NCI-H1092 (cell line): Measurements from ENCODE around the gene ALPG.
"Not testable (repeated sequence)": the region's sequence is repeated elsewhere in the genome, so short reads cannot be mapped to it uniquely, and the experiment has no call there.

Experiments
- DNase-seq: peaks from one replicate; lab custom pipeline; 2025; lab: John Stamatoyannopoulos, UW

Gene ALPG

DNA sequence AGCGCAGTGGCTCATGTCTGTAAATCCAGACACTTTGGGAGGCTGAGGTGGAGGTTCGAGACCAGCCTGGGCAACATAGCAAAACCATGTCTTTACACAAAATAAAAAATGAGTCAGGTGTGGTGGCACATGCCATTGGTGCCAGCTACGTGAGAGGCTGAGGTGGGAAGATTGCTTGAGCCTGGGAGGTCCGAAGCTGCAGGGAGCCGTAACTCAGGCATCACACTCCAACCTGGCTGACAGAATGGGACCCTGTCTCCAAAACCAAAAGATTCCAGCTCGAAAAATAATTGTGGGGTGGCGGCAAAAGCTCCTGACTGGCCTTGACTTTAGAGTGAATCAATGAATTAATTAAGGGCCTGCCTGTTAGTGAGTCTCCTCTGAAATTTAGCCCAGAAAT lies 29.3 kb upstream of the ALPG start:
- DNase-seq, result no peak

DNA sequence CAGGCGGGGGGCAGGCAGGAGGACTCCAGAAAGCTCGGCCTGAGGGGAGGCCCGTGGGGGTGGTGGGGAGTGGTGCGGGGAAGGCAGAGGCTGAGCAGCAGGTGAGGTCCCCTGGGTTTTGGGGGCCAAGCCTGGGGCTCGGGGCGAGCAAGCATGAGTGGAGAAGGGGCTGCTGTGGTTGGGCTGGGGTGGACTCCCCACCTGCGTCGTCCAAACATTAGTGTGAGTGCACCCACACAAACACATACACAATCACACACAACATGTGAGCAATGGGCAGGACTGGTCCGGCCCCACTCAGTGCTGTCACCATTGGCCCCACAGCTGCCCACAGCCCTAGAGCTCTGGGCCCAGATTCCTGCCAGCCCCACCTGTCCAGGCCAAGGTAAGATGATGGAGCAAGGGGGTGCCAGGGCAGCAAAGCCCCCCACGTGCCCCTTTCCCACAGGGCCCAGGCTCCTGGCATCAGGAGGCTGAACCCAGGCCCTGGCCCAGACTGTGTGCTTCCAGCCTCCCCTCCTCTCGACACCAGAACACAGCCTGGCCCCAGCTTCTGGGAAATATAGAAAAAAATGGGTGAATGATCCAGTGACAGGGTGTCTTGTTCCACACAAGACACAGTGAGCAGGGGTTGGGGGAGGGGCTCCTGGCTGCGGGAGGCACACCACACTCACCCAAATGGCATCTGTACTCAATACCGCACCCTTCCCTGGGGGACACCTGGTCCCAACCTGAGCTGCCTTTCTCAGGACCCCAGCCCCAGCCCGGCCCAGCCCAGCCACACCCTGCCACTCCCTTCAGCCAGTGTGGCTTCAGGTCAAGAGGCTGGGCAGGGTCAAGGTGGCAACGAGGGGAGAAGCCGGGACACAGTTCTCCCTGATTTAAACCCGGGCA lies 28.6 kb upstream of the ALPG start:
- DNase-seq, result no peak

DNA sequence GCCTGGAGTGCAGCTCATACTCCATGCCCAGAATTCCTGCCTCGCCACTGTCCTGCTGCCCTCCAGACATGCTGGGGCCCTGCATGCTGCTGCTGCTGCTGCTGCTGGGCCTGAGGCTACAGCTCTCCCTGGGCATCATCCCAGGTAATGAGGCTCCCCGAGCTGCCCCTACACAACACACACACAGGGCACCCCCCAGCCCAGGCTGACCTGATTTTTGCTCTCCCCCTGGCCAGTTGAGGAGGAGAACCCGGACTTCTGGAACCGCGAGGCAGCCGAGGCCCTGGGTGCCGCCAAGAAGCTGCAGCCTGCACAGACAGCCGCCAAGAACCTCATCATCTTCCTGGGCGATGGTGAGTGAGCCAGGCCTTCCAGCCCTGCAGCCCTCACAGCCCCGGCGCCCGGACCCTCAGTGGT lies 27.9 kb upstream of the ALPG start, which contains the start of gene ALPP:
Gene ALPP (plus strand): TSS at position 17 of the 417 bp plus-strand sequence. CDS start 52 bp downstream, at position 69.
- DNase-seq, result not testable (repeated sequence)

DNA sequence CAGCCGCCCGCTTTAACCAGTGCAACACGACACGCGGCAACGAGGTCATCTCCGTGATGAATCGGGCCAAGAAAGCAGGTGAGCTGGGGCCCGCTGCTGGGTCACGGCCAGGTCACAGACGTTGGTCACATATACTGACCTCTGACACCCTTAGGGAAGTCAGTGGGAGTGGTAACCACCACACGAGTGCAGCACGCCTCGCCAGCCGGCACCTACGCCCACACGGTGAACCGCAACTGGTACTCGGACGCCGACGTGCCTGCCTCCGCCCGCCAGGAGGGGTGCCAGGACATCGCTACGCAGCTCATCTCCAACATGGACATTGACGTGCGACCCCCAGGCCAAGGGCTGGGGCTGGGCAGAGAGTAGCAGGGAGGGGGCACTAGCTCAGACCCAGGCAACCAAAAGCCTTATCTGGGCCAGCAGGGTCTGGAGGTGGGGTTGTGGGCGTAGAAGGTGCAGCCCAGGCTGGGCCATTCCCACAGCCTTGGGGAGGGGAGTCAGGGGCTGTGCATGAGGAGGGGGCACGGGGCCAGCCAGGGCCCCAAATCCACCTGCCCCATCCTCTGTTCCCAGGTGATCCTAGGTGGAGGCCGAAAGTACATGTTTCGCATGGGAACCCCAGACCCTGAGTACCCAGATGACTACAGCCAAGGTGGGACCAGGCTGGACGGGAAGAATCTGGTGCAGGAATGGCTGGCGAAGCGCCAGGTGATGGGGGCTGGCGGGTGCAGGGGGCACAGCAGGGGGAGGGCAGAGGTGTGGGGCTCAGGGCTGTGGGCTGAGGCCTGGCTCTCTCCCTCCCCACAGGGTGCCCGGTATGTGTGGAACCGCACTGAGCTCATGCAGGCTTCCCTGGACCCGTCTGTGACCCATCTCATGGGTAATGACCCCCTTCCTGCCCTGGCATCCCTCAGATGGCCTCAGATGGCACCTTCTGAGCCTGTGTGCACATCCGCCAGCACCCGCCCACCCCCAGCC lies 26.7 kb upstream of the ALPG start:
- not testable (repeated sequence) for DNase-seq

DNA sequence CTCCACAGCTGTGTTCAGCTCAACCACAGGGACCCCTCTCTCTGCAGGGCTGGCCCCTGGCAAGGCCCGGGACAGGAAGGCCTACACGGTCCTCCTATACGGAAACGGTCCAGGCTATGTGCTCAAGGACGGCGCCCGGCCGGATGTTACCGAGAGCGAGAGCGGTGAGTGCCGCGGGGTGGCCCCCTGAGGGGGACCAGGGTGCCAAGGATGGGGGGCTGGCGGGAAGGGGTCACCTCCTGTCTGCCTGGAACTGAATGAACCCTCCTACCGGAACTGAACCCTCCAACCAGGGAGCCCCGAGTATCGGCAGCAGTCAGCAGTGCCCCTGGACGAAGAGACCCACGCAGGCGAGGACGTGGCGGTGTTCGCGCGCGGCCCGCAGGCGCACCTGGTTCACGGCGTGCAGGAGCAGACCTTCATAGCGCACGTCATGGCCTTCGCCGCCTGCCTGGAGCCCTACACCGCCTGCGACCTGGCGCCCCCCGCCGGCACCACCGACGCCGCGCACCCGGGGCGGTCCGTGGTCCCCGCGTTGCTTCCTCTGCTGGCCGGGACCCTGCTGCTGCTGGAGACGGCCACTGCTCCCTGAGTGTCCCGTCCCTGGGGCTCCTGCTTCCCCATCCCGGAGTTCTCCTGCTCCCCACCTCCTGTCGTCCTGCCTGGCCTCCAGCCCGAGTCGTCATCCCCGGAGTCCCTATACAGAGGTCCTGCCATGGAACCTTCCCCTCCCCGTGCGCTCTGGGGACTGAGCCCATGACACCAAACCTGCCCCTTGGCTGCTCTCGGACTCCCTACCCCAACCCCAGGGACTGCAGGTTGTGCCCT lies 25.2 kb upstream of the ALPG start:
- not testable (repeated sequence) for DNase-seq

DNA sequence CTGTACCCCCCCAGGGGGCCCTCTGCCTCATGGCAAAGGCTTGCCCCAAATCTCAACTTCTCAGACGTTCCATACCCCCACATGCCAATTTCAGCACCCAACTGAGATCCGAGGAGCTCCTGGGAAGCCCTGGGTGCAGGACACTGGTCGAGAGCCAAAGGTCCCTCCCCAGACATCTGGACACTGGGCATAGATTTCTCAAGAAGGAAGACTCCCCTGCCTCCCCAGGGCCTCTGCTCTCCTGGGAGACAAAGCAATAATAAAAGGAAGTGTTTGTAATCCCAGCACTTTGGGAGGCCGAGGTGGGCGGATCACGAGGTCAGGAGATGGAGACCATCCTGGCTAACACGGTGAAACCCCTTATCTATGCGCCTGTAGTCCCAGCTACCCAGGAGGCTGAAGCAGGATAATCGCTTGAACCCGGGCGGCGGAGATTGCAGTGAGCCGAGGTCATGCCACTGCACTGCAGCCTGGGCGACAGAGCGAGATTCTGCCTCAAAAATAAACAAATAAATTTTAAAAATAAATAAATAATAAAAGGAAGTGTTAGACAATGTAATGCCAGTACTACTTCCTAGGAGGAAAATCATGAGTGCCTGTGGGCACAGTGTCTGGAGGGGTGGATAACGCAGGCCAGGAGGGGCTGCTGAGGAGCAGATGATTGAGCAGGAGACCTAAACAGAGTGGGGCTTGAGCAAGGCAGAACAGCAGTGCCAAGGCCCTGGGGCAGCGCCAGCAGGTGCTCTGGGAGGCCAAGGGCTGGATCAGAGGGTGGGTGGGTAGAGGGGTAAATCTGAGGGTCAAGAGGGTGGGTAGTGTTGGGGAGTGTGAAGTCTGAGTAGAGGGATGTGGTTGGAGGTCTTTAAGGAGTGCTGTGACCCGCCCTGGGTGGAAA lies 24.1 kb upstream of the ALPG start:
- no peak for DNase-seq

DNA sequence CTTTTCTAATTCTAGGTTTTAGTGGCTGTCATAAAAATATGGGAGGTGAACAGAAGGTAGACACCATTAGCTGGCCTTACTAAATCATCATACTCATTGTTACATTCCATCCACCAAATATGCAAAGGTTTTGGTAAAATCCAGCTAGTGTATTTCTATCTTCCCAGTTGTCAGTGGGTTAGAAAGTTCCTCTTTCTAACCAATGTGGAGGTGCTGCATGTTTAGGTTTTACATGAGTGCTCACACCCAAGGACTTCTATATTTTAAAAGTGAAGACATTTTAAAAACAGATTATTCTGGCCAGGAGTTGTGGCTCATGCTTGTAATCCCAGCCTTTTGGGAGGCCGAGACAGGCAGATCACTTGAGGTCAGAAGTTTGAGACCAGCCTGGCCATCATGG lies 22.2 kb upstream of the ALPG start:
- no peak for DNase-seq

DNA sequence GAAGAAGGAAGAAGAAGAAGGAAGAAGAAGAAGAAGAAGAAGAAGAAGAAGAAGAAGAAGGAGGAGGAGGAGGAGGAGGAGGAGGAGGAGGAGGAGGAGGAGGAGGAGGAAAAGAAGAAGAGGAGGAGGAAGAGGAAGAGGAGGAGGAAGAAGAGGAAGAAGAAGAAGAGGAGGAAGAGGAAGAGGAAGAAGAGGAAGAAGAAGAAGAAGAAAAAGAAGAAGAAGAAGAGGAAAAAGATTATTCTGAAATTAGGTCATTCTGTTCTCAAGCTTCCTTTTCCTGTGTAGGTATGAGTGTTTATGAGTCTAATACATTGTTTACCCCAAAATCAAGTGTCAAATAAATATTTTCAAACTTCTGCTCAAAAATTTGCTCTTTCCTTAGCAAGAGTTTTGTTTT lies 21.6 kb upstream of the ALPG start:
- DNase-seq, result not testable (repeated sequence)

DNA sequence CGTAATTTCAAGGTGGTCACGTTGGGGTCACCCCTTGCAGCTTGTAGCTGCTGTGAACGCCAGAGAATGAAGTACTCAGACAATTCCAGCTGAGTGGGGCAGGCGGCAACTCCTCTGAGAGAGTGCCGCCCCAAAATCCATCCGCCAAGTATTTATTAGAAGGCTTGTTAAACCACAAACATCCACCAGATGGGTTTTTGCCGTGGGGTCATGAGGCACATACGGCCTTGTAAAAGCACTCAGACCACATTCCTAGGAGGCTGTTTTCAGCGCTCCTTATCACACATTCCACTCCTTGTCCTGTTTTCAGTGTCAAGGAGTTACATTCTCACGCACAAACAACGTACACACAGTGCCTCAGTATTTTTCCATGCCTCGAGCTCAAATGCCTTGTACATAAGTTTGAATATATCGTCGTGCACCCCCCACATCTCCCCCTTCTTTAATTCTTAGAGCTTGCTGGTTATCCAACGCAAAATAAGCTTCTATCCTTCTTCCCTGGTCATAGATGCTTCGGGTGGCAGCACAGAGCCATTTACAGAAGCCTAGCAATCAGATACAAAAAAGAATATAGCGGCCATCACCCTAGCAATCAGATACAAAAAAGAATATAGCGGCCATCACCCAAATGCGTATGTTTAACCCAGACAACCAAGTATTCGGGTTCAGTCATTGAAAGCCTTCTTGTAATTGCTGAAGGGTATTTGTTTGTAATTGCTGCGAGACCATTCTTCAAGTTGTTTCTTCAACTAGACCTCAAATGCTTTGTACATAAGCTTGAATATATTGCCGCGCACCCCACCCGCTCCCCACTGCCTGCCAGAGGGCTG lies 20.8 kb upstream of the ALPG start:
- DNase-seq, result no peak

DNA sequence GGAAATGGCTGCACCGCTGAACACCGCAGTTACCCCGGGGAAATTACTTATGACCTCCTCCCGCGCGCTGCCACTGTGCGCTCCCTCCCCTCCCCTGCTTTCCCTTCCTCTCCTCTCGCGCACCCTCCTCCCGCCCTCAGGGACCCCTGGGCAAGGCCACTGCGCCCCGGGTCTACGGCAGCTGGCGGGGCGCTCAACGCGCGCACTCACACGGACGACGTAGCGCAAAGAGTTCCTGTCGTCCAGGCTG lies 20.2 kb upstream of the ALPG start:
- DNase-seq, result no peak

DNA sequence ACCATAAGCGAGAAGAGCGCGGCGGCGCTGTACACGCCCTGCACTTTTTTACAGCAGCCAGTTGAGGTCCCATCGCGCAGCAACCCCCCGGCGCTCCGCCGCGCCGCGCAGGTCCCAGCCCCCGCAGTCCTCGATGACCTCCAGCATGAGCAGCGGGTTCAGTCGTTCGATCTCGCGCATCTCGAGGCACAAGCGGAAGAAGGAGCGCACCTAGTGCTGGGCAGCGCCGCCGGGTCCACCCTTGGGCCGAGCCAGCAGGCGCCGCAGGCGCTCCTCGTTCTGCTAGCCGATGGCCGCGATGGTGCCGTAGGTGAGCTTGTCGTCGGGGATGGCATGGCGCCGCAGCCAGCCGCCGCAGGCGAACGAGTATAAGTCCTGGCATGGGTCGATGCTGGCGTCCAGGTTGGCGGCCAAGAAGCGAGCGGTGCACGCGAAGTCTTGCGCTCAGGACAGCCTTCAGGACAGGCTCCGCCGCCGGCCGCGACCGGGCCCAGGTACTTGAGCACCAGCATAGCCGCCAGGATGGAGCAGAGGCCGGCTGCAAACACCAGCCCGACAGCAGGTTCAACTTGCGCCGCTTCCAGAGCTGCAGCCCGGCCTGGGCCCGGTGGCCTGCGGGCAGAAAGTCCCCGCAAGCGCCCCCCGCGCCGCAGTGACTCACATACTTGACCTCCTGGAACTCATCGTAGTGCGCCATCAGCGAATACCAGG lies 19.7 kb upstream of the ALPG start:
- DNase-seq, result no peak

DNA sequence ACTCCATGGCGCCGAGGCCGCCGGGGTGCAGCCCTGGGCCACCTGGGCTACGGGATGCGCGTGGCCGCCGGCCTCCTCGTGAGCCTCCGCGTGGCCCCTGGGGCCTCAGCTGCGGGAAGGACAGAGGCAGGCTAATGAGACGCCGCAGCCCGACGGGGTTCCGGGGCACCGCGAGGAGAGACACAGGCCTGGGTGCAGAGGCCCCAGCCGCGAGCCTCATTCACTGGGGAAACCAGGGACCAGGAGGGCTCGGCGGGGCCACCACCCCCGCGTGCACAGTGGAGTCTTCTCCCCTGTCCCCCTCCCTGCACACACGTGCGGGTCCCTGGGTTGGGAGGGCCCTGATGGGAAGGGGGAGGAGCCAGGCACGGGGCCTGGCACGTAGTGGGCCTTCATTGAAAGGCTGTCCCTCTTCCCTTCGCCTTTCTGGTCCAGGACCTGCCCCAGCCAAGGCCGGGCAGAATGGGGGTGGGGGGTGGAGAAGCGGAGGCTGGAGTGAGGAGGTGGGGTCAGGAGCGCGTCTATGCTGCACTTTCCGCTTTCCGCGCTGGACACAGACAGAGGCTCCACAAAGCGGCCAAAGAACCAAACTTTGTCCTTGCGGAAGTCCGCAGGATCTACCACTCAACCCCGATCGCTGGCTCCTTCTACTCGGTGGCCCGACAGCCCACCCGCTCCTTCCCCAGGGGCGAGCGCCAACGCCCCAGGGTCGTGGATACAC lies 19.0 kb upstream of the ALPG start:
- no peak for DNase-seq

DNA sequence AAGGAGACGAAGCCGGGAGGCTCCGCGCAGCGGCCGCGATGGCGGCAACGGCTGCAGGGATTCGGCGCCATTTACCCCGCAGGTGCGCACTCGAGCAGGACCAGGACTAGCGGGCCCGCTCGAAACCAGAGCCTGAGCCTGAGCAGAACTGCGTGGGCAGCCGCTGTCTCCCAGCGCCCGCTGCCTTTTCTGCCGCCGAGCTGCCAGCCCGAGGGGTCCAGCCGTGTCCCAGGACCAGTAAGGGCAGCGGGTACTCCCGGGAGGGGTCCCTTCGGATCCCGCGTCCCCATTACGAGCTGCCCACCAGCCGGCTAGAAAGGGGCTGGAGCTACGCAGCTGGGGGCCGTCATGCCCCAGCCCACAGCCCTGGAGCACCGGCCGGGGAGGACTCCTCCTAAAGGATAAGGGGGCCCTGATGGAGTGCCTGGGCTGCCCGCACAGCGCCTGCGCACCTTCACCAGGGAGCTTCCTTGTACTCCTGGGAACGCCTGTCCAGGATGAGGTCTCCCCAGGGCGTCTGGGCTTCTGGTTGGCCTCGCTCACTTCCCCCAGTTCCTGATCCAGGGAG lies 18.2 kb upstream of the ALPG start:
- no peak for DNase-seq

DNA sequence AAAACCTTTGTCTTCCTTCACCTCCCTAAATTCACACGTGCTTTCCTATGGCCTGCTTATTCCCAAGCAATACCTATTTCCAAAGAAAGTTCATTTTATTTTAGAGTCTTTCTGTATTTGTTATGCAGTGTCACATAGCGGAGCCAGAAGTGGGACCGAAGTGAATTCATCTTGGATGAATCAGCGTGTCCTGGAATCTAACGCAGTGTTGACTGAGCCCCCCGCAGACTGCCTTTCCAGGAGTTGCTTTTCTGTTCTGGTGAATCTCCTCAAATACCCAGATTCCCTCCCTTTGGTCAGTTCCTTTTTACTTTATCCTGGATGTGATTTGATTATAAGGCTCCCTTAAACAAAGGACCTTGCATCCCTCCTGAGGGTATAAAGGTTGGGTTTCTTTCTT lies 17.3 kb upstream of the ALPG start:
- DNase-seq, result no peak

DNA sequence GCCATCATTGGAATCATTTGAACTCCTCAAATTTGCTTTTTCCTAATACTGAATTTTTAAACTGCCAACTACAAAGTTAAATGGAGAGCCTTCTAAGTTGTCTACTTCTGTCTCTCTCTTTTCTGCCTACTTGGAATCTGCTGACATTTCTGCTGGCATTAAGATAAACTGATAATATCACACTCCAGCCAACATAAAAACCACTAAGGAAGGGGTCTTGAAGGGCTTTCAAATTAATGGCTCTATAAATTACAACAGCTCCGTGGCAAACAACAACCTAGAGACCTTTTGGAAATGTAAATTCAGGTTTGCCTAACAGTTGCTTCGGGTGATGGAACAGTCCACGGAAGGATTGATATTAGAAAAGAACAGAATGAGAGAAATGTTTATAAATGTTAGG lies 16.0 kb upstream of the ALPG start:
- no peak for DNase-seq

DNA sequence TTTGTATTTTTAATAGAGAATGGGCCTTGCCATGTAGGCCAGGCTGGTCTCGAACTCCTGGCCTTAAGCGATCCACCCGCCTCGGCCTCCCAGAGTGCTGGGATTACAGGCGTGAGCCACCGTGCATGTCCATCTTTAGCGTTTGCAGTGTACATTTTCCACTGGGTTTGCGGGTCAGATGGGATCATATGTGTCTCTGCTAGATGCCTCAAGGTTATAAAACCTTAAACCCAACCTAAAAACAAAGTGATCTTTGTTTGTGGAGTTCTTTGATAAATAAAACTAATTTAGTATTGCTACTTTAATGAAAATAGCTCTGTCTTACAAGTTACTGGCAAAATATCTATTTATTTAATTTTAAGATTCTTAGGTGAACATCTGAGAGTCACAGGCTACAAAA lies 13.1 kb upstream of the ALPG start:
- no peak for DNase-seq

DNA sequence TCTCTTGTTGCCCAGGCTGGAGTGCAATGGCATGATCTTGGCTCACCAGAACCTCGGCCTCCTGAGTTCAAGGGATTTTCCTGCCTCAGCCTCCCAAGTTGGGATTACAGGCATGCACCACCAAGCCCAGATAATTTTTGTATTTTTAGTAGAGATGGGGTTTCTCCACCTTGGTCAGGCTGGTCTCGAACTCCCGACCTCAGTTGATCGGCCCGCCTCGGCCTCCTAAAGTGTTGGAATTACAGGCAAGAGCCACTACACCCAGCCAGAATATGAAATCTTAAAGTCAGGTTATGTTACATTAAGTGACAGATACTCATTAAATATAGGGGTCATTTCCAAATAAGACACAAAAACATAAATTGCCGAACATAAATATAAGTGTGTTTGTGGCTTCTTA lies 12.2 kb upstream of the ALPG start:
- not testable (repeated sequence) for DNase-seq

DNA sequence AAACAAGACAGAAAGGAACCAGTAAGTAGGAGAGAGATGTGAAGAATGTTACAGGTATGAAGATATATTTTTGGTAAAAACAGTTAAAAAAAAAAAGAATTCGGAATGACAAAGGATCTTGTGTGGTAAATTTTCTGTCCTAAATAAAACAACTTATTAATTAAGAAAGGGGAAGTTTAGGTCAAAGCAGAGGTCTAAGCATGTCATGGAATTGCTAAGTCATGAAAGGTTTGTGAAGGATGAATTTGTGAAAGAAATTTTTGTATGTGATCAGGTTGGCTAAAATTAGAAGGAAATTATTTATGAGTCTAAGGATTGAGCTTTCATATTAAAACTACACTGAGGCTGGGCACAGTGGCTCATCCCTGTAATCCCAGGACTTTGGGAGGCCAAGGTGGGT lies 11.1 kb upstream of the ALPG start:
- DNase-seq, result no peak

DNA sequence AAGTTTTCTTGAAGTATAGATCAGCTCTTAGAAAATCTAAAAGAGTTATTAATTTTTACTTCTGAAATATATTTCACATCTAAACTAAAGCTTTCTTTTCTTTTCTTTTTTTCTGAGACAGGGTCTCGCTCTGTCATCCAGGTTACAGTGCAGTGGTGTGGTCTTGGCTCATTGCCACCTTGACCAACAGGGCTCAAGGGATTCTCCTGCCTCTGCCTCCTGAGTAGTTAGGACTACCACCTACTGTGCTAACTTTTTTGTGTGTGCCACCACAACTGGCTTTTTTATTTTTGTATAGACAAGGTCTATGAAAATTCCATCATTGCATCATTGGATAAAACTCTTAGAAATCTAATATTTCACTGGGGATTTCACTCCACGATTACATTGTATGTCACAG lies 10.0 kb upstream of the ALPG start:
- DNase-seq, result no peak
